ENCODE data around the gene AFG3L2.
"Not testable (repeated sequence)": the region's sequence is repeated elsewhere in the genome, so short reads cannot be mapped to it uniquely, and the experiment has no call there.

GRCh38 chr18:12382221-12382814, 5.3 kb upstream of the AFG3L2 start:
- TF ChIP-seq, protein P1, sequence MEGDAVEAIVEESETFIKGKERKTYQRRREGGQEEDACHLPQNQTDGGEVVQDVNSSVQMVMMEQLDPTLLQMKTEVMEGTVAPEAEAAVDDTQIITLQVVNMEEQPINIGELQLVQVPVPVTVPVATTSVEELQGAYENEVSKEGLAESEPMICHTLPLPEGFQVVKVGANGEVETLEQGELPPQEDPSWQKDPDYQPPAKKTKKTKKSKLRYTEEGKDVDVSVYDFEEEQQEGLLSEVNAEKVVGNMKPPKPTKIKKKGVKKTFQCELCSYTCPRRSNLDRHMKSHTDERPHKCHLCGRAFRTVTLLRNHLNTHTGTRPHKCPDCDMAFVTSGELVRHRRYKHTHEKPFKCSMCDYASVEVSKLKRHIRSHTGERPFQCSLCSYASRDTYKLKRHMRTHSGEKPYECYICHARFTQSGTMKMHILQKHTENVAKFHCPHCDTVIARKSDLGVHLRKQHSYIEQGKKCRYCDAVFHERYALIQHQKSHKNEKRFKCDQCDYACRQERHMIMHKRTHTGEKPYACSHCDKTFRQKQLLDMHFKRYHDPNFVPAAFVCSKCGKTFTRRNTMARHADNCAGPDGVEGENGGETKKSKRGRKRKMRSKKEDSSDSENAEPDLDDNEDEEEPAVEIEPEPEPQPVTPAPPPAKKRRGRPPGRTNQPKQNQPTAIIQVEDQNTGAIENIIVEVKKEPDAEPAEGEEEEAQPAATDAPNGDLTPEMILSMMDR (IDR thresholded peaks at IDR 0.05): not testable (repeated sequence)
- not testable (repeated sequence) for TF ChIP-seq POLR2A (IDR thresholded peaks at IDR 0.05)

Measured in sigmoid colon (tissue), 3 donors.